ENCODE results near the gene SPATA6L. TPM values are rescaled to one million over a fixed set of nuclear protein-coding genes. Genes with fewer than 3 reads are reported as not detected.

SPATA6L gene
- total and polyA plus RNA-seq, 2 of the 13 experiments (the other 11 are each of a cell fraction or from before 2014, with no cell fraction given): 1.1 to 1.9 TPM

- TF ChIP-seq ARID5B (CRISPR knock-in tag; IDR thresholded peaks at IDR 0.05) (peak; percentile 69; the same call in 1 of the 2 replicates), ARNT2 (CRISPR knock-in tag; IDR thresholded peaks at IDR 0.05; ENCODE audit: low read depth) (no peak; the same call in 1 of the 2 replicates), ZNF414 (CRISPR knock-in tag; IDR thresholded peaks at IDR 0.05) (no peak; the same call in 1 of the 2 replicates), THAP7 (CRISPR knock-in tag; IDR thresholded peaks at IDR 0.05) (peak; percentile 37; the same call in 1 of the 2 replicates), FOSL1 (CRISPR knock-in tag; IDR thresholded peaks at IDR 0.05; ENCODE audit: borderline replicate concordance) (no peak), NAIF1 (CRISPR knock-in tag; IDR thresholded peaks at IDR 0.05; ENCODE audit: borderline replicate concordance) (peak; percentile 37; the same call in 1 of the 2 replicates), ZBED4 (CRISPR knock-in tag; IDR thresholded peaks at IDR 0.05; ENCODE audit: borderline replicate concordance) (peak; percentile 82; the same call in 1 of the 2 replicates), IKZF5 (CRISPR knock-in tag; IDR thresholded peaks at IDR 0.05) (peak; percentile 87), SMC3 (IDR thresholded peaks at IDR 0.05; ENCODE audit: low read length) (peak; percentile 58), ZNF292 (CRISPR knock-in tag; IDR thresholded peaks at IDR 0.05; ENCODE audit: borderline replicate concordance, low read depth) (peak; percentile 69), ELF3 (CRISPR knock-in tag; IDR thresholded peaks at IDR 0.05) (peak; percentile 93), ARHGAP35 (CRISPR knock-in tag; IDR thresholded peaks at IDR 0.05; ENCODE audit: borderline replicate concordance) (peak; percentile 52), HMGA1 (CRISPR knock-in tag; conservative IDR thresholded peaks at IDR 0.05) (no peak), NFE2 (CRISPR knock-in tag; IDR thresholded peaks at IDR 0.05) (no peak), THRA (CRISPR knock-in tag; IDR thresholded peaks at IDR 0.05; ENCODE audit: borderline replicate concordance) (peak; percentile 23)
Measured at GRCh38 chr9:4662108-4662988, 3.9 kb downstream of the SPATA6L start, which contains the start of gene PLPP6 (continued).

Data from HepG2 (cell line).